Non-pigmented ciliary epithelial cell (primary cell): ENCODE results near the gene MXD3.
"Not testable (repeated sequence)": the region's sequence is repeated elsewhere in the genome, so short reads cannot be mapped to it uniquely, and the experiment has no call there.

Source experiments
- DNase-seq: peaks from one replicate; pipeline ENCODE4 v3.0.0-alpha.2; 2010; ENCODE audit warnings: low read depth

MXD3 gene

DNA sequence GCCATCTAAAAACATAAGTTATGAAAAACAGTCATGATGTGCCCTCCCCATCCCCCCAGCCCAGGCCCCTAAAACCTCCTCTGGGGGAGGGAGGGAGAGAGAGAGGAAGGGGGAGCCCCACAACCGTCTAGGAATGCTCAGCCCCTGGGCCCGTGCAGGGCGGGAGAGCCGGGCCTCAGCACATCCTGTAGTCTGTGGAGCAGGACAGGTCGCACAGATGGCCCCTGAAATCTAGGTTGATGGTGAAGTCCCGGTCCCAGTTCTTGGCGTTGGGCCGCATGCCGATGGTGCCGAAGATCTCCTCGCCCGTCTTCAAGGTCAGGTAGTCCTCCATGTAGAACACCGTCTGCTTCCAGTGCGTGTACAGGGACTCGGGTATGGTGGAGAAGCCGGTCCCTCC is 46.3 kb downstream of the MXD3 start:
- DNase-seq: no peak

DNA sequence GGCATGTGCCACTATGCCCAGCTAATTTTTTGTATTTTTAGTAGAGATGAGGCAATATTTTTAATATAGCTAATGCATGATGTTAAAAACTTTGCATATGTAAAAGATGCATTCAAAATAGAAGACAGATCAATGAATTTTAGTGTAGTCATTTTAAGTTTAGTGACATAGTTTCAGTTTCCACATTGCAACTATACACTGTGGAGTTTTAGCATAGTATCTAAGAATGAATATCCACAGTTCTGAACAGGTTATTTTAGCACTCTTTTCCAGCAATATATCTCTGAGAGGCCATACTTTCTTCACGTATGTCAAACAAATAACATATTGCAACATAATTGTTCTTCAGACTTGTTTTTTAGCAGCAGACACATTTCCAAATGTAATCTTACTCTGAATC is 47.5 kb downstream of the MXD3 start:
- DNase-seq: no peak

DNA sequence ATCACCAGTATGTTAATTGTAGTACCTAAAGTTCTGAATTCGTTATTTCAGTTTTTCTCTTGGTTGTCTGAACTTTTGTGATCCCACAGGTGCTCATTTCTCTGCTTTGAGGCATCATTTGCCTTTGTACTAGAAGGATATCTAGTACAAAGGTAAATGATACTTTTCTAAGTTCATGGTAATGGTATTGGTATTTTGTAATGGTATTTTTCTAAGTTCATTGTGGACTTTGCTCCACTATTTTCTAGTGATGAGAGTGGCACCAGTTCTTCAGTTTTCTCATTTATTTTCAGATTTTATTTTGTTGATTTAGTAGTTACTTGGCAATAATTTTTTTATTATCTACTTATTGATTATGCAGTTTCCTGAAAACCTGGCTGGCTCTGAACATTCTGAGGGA is 50.2 kb downstream of the MXD3 start:
- DNase-seq: no peak

DNA sequence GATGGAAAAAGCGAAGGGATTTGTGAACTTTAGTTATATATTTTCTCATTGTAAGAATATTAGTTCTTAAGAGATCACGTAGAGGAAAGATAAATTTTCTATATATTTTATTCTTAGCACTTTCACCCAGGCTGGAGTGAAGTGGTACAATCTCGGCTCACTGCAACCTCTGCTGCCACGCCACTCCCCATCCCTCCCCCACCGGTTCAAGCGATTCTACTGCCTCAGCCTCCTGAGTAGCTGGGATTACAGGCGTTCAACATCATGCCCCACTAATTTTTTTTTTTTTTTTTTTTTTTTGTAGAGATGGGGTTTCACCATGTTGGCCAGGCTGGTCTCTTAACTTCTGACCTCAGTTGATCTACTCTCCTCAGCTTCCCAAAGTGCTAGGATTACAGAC is 50.7 kb downstream of the MXD3 start:
- no peak for DNase-seq

DNA sequence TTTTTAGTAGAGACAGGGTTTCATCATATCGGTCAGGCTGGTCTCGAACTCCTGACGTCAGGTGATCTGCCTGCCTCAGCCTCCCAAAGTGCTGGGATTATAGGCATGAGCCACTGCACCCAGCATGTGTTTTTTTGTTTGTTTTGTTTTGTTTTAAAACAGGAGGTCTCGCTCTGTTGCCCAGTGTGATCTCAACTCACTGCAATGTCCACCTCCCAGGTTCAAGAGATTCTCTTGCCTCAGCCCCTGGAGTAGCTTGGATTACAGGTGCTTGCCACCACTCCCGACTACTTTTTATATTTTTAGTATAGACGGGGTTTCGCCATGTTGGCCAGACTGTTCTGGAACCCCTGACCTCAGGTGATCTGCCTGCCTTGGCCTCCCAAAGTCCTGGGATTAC is 53.0 kb downstream of the MXD3 start:
- not testable (repeated sequence) for DNase-seq
